HTR-8/SVneo (cell line): Measurements from ENCODE around the gene AMN.
"Not testable (repeated sequence)": the region's sequence is repeated elsewhere in the genome, so short reads cannot be mapped to it uniquely, and the experiment has no call there.

Source experiments
- DNase-seq: peaks from one replicate; pipeline ENCODE4 v3.0.0; 2011; ENCODE audit warnings: low spot score, mixed read lengths; ENCODE audit not compliant: insufficient read length
- FAIRE-seq: peaks from 2 replicates; lab custom pipeline; 2011; peaks lifted over from hg19 to GRCh38; lab: Jason Lieb, UNC

AMN gene

DNA sequence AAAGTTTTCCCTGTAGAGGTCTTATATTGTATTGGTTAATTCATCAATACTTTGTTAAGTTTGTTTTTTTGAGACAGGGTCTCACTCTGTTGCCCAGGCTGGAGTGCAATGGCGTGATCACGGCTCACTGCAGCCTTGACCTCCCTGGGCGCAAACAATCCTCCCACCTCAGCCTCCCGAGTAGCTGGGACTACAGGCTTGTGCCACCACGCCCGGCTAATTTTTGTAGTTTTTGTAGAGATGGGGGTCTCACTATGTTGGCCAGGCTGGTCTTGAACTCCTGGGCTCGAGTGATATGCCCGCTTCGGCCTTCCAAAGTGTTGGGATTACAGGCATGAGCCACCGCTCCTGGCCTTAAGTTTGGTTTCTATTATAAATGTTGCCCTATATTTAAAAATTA lies 4.4 kb downstream of the AMN start:
- FAIRE-seq, DNase-seq: not testable (repeated sequence)

DNA sequence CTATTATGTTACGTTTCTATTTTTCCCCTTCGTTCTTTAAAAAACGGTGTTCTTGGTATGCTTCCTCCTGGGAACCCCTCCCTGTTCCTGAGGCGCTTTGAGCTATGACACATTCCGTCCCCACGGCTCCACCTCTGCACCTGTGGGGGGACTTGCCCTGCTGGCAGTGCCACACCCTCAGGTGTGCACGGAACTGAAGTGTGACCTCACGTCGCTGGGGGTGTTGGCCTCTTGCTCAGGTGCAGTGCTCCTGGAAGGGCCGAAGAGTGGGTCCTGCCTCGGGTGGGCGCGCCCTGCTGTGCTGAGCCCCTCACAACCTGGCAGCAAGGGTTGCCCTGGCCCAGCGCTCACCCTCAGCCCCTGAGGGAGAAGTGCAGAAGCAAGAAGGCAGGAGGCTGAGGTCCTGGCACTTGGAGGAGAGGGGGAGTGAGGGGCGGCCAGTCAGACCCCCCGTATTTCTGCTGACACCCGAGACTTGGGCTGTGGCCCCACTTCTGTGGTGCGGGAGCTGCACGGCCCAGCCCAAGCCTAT lies 4.9 kb downstream of the AMN start:
- FAIRE-seq (no peak), DNase-seq (no peak)

DNA sequence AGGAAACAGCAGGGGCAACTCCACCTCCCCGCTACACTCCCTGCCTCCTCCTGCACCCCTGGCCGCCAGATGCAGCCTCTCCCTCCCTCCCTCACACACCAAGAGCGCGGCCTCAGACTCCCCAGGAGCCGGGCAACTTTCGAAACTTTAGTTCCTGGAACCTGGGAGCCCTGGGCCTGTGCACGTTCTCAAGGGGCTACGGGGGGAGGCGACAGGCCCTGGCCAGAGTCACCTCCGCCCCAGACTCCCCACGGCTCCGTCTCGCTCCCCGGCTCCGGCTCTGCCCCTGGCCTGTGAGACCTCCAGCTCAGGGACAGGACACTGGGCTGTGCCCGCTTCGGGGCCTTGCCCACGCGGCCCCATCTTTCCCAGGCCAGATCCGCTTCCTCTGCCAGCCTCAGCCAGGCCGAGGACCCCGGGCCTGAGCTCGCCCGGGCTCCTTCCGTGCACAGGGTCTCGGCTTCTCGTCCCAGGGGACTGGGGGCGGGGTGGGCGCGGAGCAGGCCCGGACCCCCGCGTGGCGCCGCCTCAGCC lies 5.5 kb downstream of the AMN start:
- FAIRE-seq (no peak), DNase-seq (no peak)

DNA sequence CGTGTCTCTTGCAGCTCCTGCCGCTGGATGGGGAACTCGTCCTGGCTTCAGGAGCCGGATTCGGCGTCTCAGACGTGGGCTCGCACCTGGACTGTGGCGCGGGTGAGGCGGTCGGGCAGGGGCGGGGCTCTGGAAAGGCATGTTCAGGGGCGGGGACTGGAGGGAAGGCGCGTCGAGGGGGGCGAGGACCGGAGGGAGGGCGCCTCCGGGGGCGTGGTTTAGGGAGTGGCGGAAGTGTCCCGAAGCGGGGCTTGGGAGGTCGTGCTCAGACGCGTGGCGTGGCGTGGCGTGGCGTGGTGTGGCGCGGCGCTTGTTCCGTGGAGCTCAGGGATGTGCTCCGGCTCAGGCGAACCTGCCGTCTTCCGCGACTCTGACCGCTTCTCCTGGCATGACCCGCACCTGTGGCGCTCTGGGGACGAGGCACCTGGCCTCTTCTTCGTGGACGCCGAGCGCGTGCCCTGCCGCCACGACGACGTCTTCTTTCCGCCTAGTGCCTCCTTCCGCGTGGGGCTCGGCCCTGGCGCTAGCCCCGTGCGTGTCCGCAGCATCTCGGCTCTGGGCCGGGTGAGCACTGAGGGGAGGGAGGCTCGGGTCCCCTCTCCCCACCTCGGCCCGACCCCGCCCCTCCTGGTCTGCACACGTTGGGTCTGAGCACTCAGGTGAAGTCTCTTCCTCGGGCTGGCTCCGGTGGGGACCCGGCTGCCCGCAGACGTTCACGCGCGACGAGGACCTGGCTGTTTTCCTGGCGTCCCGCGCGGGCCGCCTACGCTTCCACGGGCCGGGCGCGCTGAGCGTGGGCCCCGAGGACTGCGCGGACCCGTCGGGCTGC lies 6.2 kb downstream of the AMN start:
- DNase-seq, result no peak

DNA sequence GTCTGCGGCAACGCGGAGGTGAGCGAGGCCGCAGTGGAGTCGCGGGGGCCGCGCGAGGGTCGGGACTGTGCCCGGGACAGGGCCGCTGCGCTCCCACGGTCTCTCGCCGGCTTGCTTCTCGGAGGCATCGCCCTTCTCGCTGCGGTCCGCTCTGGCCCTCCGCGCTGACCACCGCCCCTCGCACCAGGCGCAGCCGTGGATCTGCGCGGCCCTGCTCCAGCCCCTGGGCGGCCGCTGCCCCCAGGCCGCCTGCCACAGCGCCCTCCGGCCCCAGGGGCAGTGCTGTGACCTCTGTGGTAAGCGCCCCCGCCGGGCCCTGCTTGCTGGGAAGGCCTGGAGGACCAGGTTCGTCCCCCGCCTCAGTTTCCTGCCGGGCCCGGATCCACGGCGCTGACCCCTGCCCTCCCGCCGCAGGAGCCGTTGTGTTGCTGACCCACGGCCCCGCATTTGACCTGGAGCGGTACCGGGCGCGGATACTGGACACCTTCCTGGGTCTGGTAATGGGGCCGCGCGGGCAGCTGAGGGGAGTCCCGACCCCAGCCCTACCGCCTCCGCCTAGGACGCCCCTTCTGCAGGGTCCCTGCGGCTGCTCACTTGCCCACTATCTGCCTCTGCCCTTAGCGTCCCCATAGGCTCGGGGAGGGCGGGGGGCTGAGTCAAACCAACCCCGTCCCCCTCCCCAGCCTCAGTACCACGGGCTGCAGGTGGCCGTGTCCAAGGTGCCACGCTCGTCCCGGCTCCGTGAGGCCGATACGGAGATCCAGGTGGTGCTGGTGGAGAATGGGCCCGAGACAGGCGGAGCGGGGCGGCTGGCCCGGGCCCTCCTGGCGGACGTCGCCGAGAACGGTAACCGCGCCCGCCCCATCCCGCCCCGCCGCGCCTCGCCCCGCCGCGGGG lies 7.0 kb downstream of the AMN start:
- DNase-seq (no peak), FAIRE-seq (no peak)

More for the DNA sequence above, 6.2 kb downstream of the AMN start:
- FAIRE-seq, result no peak

DNA sequence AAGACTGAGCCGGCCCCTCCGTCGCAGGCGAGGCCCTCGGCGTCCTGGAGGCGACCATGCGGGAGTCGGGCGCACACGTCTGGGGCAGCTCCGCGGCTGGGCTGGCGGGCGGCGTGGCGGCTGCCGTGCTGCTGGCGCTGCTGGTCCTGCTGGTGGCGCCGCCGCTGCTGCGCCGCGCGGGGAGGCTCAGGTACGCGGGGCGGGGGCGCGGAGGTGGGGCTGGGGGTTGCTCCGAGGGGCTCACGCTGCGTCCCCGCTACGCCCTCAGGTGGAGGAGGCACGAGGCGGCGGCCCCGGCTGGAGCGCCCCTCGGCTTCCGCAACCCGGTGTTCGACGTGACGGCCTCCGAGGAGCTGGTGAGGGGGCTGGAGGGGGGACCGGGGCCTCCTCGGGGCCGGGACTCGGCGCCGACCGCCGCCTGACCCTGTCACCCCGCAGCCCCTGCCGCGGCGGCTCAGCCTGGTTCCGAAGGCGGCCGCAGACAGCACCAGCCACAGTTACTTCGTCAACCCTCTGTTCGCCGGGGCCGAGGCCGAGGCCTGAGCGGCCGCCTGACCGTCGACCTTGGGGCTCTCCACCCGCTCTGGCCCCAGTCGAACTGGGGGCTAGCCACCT lies 7.8 kb downstream of the AMN start:
- DNase-seq (no peak), FAIRE-seq (no peak)

DNA sequence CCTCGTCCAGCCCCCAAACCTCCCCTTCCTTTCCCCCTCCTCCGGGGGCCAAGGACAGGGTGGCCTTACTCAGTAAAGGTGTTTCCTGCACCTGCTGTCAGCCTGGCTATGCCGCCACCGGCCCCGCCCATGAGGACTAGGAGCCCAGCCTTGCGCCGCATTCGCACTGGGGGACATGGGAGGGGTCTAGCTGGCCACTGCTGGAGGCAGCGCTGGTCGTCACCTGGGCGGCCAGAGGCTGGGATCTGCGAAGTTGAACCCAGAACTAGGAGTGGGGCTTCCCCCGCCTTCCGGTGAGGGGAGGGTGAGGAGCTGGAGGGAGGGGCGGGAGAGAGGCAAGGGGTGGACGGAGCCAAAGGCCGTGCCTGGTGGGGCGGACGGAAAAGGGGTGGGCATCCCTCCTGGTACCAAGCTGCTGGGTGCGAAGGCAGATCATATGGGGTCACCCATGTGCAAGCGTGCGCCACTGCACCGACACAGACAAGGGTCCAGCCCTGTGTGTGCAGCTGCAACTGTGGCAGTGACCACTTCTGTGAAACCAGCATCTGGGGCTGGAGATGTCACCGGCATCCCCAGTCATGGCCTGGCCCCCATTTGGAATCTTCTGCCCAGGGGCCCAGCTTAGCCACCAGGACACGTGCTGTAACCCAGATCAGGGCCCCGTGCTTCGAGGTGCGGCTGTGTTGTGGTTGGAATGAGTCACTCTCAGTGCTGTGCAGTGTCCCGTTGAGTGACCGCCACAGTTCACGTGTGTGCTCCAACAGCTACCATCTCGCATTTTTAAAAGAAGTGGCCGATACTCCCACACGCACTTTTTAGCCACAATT lies 8.5 kb downstream of the AMN start:
- FAIRE-seq, result peak; percentile 31
- DNase-seq, result peak; percentile 38

DNA sequence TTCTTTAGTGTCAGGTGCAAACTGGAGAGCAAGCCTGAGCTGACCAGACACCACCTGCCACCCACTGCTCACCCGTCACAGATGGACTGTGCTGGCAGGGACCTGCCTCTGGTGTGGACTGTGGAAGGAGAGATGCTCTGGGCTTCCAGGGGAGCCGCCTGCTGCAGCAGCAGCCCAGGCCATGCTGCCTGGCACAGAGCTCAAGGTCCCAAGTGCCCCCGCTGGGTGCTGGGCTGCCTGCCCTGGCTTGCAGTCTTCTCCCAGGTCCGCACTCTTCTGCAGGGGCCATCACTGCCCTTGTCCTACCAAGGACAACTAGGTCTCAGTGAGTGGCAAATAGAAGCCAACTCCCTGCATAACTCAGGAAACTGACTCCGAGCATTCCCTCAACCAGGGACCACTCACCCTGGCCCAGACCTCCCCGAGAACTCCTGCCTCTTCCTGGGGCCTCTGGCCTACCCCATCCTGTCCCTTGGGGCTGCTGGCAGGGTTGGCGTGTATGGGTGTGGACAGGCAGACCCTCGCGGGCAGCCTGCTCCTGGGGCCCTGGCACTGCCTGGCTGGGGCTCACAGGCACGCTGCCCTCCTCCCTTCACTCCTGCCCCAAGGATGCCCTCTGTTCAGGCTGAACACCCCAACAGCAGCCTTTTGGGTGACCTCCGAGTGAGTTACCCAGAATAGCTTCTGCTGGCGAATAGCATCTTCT lies 9.3 kb downstream of the AMN start:
- DNase-seq (no peak), FAIRE-seq (no peak)

DNA sequence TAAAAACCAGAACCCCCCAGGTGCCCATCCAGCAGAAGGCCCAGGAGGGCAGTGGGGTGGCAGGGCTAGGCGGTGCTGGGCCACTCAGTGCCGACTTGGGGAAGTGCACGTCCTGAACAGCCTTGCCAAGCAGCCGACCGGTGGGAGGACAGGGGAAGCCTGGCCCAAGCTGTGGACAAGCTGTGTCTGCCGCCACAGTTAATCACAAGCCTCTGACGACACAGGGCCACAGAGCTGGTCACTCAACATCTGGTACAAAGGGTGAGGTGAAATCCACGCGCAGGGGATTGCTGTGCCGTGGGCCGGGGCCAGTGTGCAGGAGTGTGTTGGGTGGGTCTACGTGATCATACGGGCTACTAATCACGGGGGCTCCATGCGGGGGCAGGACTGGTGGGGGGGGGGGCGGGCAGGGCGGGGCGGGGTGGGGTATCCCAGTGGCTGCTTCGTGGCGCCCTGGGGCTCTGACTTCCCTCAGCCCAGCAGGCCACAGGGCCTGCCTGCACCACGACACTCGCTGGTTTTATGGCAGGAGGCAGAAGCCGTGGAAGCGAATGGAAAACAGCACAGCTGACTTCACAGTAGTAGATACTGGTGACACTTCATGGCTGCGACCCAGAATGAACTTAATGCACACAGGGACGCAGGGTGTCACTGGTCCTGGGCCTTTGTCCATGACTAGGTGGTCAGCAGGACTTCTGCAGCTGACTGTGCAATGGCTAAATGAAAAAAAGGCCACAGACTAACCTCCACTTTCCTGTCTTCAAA lies 10.2 kb downstream of the AMN start:
- no peak for FAIRE-seq
- DNase-seq, result no peak

DNA sequence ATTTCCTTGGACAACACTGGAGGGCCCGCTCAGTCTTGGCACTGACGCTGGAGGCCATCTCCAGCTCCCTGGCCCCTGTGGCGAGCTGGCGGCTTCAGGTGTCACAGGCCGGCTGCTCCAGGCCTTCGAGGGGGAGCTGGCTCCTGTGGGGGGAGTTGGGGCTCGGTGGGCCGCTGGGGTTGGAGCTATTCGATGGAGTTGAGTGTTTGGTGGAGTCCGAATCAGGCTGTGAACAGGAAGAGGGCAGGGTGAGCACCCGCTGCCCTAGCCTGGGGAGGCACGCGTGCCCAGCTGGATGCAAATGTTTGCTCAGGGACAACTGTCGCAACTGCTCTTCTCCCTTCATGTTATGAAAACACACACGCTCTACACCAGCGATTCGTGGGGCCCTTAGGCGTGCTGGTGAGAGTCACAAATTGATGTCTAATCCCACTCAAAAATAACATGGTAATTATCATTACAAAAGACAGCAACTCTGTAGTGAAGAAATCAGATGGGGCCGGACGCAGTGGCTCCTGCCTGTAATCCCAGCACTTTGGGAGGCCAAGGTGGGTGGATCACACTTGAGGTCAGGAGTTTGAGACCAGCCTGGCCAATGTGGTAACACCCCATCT lies 11.3 kb downstream of the AMN start:
- DNase-seq (no peak), FAIRE-seq (no peak)

DNA sequence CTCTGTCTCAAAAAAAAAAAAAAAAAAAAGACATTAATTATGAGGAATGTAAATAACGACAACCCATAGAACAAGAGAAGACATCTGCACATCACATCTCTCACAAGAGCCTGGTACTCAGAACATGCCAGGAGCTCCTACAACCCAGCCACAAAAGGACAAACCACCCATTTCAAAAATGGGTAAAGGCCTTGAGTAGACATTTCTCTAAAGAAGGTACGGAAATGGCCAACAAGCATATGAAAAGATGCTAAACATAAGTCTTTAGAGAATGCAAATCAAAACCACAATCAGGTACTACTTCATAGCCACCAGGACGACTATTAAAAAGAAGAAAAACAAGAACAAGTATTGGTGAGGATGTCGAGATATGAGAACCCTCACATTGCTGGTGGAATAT lies 13.3 kb downstream of the AMN start:
- DNase-seq, result no peak
- FAIRE-seq, result no peak

DNA sequence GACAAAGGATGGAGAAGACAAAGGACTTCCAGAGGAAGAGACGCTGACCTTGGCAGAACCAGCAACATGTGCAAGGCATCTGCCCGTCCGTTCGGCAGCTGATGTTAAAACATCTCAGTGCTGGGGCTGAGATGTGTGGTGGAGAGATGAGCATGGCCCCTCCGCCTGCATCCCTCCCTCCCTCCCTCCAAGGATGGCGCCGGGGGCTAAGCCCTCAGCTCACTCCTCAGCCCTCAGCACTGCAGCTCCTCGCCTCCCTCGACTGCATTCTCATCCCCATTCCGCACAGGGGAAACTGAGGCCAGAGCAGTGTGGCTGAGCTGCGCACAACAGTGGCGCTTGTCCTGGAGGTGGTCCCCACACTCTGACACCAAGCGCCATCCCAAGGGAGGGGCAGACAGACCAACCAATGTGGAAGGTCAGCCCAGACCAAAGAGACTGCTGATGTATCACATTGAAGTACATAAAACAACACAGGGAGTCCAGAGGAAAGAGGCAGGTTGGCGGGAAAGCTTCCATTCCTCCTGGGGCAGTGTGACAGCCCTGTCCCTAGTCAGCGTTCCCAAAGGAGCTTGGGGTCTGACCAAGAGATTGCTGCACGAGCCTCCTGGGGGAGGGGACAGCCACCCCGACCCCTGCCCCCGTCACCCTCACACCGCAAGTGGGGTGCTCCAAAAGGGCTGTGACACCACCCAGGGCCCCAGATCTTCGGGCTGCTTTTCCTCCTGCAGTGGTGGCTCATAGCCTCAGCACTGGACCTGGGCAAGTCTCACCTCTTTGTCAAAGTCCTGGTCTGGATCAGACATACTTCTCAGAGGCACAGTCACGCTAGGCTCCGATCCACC lies 15.1 kb downstream of the AMN start:
- FAIRE-seq (no peak), DNase-seq (no peak)

DNA sequence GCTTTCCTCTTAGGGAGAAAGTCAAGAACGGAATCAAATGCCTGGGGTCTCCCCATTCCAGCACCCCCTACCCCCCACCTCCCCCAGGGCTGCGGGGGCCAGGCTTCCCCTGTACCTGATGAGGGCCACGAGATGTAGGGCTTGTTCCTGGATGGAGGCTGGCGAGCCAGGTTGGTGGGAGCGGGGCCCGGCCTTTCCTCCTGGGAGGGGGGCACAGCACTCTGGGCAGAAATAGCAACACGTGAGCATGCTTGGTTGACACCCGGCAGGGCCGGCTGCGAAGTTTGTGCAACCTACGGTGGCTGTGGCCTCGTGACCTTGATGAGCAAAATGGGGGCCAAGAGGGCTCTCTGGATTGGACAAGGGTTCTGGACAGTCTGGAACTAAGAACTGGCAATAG lies 15.7 kb downstream of the AMN start:
- FAIRE-seq, result no peak
- no peak for DNase-seq

DNA sequence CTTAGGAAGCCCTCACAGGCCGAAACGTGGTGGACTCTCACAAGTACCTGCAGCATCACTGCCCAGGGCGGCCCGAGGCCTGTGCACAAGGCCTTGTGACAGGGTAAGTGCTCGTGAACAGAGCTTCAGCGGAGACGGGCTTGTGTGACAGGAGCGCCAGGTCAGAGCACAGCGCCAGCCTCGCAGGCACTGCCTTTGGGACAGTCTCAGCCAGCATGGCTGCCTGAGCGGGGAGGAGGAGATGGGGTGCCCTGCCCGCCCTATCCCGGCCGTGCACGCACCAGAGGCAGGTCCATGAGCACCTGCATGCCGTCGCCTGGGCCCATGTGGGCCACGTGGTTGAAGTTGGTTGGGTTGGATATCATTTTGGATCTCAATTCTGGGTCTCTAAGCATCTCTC lies 16.9 kb downstream of the AMN start:
- DNase-seq (no peak), FAIRE-seq (no peak)

DNA sequence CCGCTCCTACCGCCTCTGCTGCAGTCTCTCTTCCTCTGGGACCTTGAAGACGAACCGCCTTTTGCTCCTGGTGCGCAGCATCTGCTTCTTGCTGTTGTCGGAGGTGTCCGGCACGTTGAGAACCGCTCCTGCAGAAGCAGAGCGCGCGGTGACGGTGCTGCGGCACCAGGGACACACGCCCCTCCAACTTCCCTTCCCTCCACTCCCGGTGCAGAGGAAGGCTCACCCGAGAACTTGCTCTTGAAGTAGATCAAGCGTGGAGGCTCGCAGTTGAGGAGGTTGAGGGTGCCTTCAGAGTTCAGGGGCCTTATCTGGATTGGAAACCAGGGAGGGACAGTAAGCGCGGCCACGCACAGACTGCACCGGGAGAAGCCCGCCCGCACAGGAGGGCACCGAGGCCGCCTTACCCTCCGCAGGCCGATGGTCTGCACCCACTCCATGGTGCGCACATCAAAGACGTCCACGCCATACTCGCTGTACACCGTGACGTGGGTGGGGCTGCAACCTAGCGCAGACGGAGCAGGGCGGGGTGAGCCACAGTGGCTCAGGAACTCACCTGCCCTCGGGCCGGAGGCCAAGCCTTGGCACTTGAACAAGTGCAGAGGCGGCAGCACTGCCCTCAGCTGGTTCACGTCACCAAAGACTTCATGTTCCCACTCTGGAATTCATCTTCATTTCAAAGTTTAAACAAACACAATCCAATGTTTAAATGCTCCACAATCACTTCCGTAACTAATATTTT lies 17.5 kb downstream of the AMN start:
- DNase-seq (no peak), FAIRE-seq (no peak)

DNA sequence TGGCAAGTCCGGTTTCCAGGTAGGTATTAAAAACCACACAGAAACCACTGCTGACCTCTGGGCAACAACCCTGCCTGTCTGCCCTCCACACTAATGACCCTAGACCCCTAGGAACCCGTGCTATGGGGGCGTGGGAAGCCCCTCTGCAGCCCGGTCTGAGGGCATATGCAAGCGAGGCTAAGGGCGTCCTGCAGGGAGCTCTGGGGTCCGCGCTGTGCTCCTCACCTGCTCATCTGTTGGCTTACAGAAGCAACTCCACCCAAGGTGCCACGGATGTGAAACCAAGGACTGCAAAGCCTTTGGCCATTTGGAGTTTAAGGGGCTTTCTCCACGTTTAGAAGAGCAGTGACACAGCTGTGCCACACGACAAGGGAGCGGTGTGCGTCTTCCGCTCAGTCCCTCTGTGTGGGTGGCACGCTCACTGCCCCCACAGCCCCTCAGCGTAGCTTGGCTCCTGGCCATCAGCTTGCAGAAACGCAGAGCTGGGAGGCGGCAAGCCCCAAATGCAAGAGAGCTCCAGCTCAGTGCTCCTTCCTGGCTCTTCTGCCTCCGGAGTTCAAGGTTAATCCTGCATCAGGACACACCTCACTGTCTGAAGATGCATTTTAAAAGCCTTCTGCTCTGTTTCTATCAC lies 18.4 kb downstream of the AMN start:
- DNase-seq (no peak), FAIRE-seq (no peak)
